NT2/D1 (cell line): Measurements from ENCODE around the gene RBKS.
"Not testable (repeated sequence)": the region's sequence is repeated elsewhere in the genome, so short reads cannot be mapped to it uniquely, and the experiment has no call there.

Source experiments
- DNase-seq: peaks from one replicate; pipeline ENCODE4 v3.0.0-alpha.2; 2011; ENCODE audit warnings: low read depth, low spot score
- H3K27me3 ChIP-seq: 2 replicates; pipeline ENCODE4 v1.6.0; 2011; ENCODE audit warnings: mild to moderate bottlenecking; ENCODE audit not compliant: insufficient read length, insufficient read depth
- H3K36me3 ChIP-seq: 2 replicates; pipeline ENCODE4 v1.6.1; 2011; ENCODE audit warnings: mild to moderate bottlenecking, low read length, mixed read lengths; ENCODE audit not compliant: insufficient read depth, insufficient read length
- H3K4me1 ChIP-seq: 2 replicates; pipeline ENCODE4 v1.5.1; 2011; ENCODE audit not compliant: insufficient read depth, insufficient read length
- H3K4me3 ChIP-seq: 2 replicates; pipeline ENCODE4 v1.5.1; 2011; ENCODE audit warnings: low read depth; ENCODE audit not compliant: insufficient read length
- H3K9ac ChIP-seq: 2 replicates; pipeline ENCODE4 v1.6.0; 2011; ENCODE audit warnings: low read depth; ENCODE audit not compliant: insufficient read length
- H3K9me3 ChIP-seq: 2 replicates; pipeline ENCODE4 v1.5.1; 2011; ENCODE audit warnings: mild to moderate bottlenecking, low read length; ENCODE audit not compliant: insufficient read depth
- SUZ12 ChIP-seq: IDR thresholded peaks from 2 replicates; pipeline ENCODE4 v1.6.1; 2011; ENCODE audit not compliant: insufficient read length, insufficient read depth; ENCODE audit errors: extremely low read depth
- YY1 ChIP-seq: IDR thresholded peaks from 2 replicates; pipeline ENCODE4 v1.6.1; 2011; ENCODE audit not compliant: insufficient read length, insufficient read depth
- ZNF274 ChIP-seq: IDR thresholded peaks from 2 replicates; pipeline ENCODE4 v1.6.1; 2011; ENCODE audit warnings: mild to moderate bottlenecking, low read depth, low read length

RBKS gene

DNA sequence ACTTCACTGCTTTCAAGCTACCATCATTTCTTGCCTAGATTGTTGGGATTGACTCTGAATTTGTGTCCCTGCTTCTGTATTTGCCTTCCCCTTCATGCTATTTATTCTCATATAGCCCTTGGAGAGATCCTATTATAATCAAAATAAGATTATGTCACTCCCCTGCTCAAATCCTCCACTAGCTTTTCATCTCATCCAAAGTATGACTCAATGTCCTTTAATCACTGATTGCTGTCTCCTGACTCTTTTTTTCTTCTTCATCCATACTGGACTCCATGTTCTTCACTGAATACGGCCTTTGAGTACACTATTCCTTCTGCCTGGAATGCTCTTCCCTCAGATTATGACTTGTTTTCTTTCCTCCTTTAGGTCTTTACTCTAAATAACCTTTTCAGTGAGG lies 5.0 kb downstream of the RBKS start:
- H3K4me1 ChIP-seq = no peaks in the 10 kb centered on the region
- no peak overlapping the region for H3K9ac ChIP-seq
- no peaks in the 10 kb centered on the region for H3K27me3 ChIP-seq

DNA sequence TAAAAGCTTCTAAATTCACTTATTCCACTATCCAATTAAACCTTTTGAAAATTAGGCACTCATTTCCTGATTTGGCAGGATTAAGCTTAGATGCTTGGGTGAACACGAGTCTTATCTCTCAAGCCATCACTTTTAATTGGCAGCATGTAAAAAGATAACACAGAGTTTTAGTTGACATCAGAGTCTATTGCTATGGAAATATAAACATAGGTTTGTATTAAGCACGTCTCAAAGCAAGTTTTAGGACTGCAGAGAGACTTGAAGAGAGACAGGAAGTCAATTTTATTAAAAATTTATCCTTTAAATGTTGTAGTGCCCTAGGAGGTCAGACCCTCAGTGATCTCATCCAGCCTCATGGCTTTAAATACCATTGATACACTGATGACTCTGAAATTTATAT lies 5.6 kb downstream of the RBKS start:
- Histone ChIP-seq H3K4me1 (no peaks in the 10 kb centered on the region), H3K9ac (no peak overlapping the region), H3K36me3 (no peaks in the 10 kb centered on the region), H3K4me3 (no peak overlapping the region), H3K27me3 (no peaks in the 10 kb centered on the region), H3K9me3 (no peaks in the 10 kb centered on the region)
- no peak for DNase-seq
- no peak for TF ChIP-seq YY1
- no peak for TF ChIP-seq SUZ12
- TF ChIP-seq ZNF274 = no peak

More for the DNA sequence above, 5.0 kb downstream of the RBKS start:
- TF ChIP-seq YY1 (no peak), SUZ12 (no peak), ZNF274 (no peak)
- no peaks in the 10 kb centered on the region for H3K9me3 ChIP-seq
- no peak for DNase-seq
- H3K4me3 ChIP-seq = no peak overlapping the region
- no peaks in the 10 kb centered on the region for H3K36me3 ChIP-seq

DNA sequence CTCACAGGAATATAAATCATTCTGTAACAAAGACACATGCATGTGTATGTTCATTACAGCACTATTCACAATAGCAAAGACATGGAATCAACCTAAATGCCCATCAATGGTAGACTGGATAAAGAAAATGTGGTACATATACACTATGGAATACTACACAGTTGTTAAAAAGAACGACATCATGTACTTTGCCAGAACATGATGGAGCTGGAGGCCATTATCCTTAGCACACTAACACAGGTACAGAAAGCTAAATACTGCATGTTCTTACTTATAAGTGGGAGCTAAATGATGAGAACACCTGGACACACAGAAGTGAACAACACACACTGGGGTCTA lies 7.6 kb downstream of the RBKS start:
- H3K4me3 ChIP-seq, DNase-seq, H3K9me3 ChIP-seq, H3K9ac ChIP-seq, H3K4me1 ChIP-seq, H3K27me3 ChIP-seq, H3K36me3 ChIP-seq: not testable (repeated sequence)

DNA sequence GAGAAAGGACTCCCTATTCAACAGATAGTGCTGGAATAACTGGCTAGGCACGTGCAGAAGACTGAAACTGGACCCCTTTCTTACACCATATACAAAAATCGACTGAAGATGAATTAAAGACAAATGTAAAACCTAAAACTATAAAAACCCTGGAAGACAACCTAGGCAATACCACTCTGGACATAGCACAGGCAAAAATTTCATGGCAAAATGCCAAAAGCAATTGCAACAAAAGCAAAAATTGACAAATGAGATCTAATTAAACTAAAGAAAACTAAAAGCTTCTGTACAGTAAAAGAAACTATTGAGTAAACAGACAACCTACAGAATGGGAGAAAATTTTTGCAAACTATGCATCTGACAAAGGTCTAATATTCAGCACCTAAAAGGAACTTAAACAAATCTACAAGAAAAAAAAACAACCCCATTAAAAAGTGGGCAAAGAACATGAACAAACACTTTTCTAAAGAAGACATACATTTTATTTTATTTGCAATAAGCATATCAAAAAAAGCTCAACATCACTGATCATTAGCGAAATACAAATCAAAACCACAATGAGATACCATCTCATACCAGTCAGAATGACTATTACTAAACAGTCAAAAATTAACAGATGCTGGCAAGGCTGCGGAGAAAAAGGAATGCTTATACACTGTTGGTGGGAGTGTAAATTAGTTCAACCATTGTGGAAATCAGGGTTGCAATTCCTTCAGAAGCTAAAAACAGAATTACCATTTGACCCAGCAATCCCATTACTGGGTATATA lies 8.2 kb downstream of the RBKS start:
- not testable (repeated sequence) for DNase-seq, H3K4me3 ChIP-seq, H3K27me3 ChIP-seq, H3K4me1 ChIP-seq, H3K36me3 ChIP-seq, H3K9ac ChIP-seq, H3K9me3 ChIP-seq

DNA sequence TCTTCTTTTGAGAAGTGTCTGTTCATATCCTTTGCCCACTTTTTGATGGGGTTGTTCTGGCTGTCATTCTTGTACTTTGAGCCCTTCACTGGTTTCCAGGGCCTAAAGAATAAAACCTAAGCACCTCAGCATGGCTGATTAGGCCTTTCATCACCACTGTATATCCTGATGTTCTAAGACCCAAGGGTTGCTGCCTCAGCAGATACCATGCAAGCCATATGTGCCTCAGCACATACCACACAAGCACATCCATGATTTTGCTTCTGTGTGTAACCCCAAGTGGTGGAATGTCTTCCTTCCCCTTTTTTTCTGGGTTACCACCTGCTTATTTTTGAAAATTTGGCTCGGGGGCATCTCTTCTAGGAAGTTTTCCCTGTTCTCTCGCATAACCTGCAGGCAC lies 11.4 kb downstream of the RBKS start:
- H3K36me3 ChIP-seq = no peaks in the 10 kb centered on the region
- no peak overlapping the region for H3K4me3 ChIP-seq
- H3K4me1 ChIP-seq = no peaks in the 10 kb centered on the region
- no peak overlapping the region for H3K9ac ChIP-seq
- no peak for DNase-seq
- TF ChIP-seq ZNF274 (no peak), SUZ12 (no peak), YY1 (no peak)
- H3K9me3 ChIP-seq = no peaks in the 10 kb centered on the region
- no peaks in the 10 kb centered on the region for H3K27me3 ChIP-seq

DNA sequence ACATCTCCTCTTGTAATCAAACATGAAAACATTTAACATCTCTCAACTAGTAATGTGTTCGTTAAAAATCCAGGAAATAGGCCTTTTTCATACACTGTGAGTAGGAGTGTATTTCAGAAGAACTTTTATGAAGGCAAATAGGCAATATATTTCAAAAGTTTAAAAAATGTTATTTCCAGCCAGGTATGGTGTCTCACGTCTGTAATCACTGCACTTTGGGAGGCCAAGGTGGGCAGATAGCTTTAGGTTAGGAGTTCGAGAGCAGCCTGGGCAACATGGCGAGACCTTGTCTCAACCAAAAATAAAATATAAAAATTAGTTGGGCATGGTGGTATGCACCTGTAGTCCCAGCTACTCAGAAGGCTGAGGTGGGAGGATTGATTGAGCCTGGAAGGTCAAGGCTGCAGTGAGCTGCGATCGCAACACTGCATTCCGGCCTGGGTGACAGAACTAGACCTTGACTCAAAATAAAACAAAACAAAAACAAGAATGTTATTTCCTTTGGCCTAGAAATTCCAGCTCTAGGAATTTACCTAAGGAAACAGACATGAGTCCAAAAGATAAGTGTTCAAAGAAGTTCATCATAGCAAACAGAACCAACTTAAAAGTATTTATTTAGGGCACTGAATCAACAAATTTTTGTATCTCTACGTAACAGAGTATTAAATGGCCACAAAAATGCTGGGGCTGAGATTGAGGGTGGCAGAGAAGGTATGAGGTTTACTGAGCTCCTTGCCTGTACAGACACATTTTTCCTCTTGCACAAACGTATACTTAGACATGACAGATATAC lies 14.9 kb downstream of the RBKS start:
- Histone ChIP-seq H3K9ac (no peak overlapping the region), H3K27me3 (no peaks in the 10 kb centered on the region), H3K36me3 (no peaks in the 10 kb centered on the region), H3K4me3 (no peak overlapping the region), H3K9me3 (no peaks in the 10 kb centered on the region), H3K4me1 (no peaks in the 10 kb centered on the region)
- DNase-seq = no peak
- no peak for TF ChIP-seq ZNF274
- TF ChIP-seq YY1 = no peak
- TF ChIP-seq SUZ12 = no peak

DNA sequence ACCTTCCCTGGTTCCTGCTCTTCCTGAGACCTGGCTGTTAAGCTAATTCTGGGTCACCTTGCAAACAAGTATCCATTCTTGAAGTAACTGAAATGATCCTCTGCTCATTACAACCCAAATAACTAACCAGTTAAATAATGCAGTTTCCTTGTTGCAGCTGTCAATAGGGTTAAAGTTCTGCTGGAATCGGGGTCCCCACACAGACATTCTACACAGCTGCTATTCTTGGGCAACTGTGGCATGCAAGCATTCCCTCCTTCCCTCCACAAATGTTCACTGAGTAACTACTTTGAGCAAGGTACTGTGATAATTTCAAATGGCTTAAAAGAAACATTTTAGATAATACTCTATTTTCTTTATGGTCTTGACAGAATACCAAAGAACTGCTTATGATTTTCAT lies 17.1 kb downstream of the RBKS start:
- TF ChIP-seq YY1 (no peak), ZNF274 (no peak), SUZ12 (no peak)
- H3K27me3 ChIP-seq = no peaks in the 10 kb centered on the region
- no peaks in the 10 kb centered on the region for H3K4me1 ChIP-seq
- H3K9me3 ChIP-seq = no peaks in the 10 kb centered on the region
- no peak overlapping the region for H3K4me3 ChIP-seq
- H3K36me3 ChIP-seq = no peaks in the 10 kb centered on the region
- no peak overlapping the region for H3K9ac ChIP-seq
- DNase-seq = no peak

DNA sequence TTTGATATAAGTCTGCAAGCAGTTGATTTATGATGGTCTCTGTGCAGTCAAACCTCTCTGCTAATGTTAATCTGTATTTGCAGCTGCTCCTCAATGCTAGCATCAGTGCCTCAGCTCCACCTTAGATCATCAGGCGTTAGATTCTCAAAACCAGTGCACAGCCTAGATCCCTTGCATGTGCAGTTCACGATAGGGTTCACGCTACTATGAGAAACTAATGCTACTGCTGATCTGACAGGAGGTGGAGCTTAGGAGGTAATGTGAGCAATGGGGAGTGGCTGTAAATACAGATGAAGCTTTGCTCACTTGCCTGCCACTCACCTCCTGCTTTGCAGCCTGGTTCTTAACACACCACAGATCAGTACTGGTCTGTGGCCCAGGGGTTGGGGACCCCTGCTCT lies 18.4 kb downstream of the RBKS start:
- DNase-seq = no peak
- H3K9ac ChIP-seq = no peak overlapping the region
- TF ChIP-seq ZNF274 (no peak), SUZ12 (no peak), YY1 (no peak)
- no peaks in the 10 kb centered on the region for H3K4me1 ChIP-seq
- no peaks in the 10 kb centered on the region for H3K9me3 ChIP-seq
- no peak overlapping the region for H3K4me3 ChIP-seq
- peaks cover 3% of the 10 kb centered on the region for H3K27me3 ChIP-seq
- H3K36me3 ChIP-seq = no peaks in the 10 kb centered on the region
